Activated T-helper 9 cell treated with anti-CD3 and anti-CD28 coated beads, Interleukin-2, amount 50 U/mL, for 16 hours (primary cell): Measurements from ENCODE around the gene GAGE12C.
"Not testable (repeated sequence)": the region's sequence is repeated elsewhere in the genome, so short reads cannot be mapped to it uniquely, and the experiment has no call there.

Experiments used
- DNase-seq: peaks from one replicate; pipeline ENCODE4 v3.0.0-alpha.2; 2020; ENCODE audit warnings: low read depth

GAGE12C gene, protein sequence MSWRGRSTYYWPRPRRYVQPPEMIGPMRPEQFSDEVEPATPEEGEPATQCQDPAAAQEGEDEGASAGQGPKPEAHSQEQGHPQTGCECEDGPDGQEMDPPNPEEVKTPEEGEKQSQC

DNA sequence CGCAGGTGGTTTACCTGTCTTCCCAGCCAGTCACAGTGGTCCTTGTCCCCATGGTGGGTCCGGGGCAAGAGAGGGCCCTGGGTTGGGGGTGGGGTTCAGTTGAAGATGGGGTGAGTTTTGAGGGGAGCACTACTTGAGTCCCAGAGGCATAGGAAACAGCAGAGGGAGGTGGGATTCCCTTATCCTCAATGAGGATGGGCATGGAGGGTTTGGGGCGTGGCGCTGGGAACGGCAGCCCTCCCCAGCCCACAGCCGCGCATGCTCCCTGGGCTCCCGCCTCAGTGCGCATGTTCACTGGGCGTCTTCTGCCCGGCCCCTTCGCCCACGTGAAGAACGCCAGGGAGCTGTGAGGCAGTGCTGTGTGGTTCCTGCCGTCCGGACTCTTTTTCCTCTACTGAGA is at the start of gene GAGE12C:
Gene GAGE12C (plus strand): TSS at position 301 of the 400 bp plus-strand sequence. CDS start 1,155 bp downstream, outside the sequence.
- not testable (repeated sequence) for DNase-seq

DNA sequence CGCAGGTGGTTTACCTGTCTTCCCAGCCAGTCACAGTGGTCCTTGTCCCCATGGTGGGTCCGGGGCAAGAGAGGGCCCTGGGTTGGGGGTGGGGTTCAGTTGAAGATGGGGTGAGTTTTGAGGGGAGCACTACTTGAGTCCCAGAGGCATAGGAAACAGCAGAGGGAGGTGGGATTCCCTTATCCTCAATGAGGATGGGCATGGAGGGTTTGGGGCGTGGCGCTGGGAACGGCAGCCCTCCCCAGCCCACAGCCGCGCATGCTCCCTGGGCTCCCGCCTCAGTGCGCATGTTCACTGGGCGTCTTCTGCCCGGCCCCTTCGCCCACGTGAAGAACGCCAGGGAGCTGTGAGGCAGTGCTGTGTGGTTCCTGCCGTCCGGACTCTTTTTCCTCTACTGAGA is 9.5 kb downstream of the GAGE12C start, which contains the start of gene GAGE12D:
Gene GAGE12D (plus strand): TSS at position 301 of the 400 bp plus-strand sequence. CDS start 1,155 bp downstream, outside the sequence.
- not testable (repeated sequence) for DNase-seq

DNA sequence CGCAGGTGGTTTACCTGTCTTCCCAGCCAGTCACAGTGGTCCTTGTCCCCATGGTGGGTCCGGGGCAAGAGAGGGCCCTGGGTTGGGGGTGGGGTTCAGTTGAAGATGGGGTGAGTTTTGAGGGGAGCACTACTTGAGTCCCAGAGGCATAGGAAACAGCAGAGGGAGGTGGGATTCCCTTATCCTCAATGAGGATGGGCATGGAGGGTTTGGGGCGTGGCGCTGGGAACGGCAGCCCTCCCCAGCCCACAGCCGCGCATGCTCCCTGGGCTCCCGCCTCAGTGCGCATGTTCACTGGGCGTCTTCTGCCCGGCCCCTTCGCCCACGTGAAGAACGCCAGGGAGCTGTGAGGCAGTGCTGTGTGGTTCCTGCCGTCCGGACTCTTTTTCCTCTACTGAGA is 19.0 kb downstream of the GAGE12C start, which contains the start of gene GAGE12E:
Gene GAGE12E (plus strand): TSS at position 301 of the 400 bp plus-strand sequence. CDS start 1,155 bp downstream, outside the sequence.
- DNase-seq = not testable (repeated sequence)

- DNase-seq = not testable (repeated sequence)
Observed at GRCh38 chrX:49560542-49560941, 28.6 kb downstream of the GAGE12C start, which contains the start of gene GAGE12F. Gene GAGE12F (plus strand): TSS chrX:49560842. CDS start chrX:49561997, 1,155 bp downstream.

- not testable (repeated sequence) for DNase-seq
Observed at GRCh38 chrX:49568728-49569127, 36.8 kb downstream of the GAGE12C start.

DNA sequence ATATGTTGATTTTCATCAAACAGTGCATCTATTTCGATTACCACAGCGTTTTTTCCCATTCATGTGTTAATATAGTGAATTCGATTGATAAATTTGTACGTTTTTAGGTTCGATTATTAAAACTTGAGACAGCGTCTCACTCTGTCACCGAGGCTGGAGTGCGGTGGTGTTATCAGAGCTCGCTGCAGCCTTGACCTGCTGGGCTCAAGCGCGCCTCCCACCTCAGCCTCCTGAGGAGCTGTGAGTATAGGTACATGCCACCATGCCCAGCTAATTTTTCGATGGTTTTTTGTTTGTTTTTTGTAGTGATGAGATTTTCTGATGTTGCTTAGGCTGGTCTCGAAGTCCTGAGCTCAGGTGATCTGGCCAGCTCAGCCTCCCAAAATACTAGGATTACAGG is 37.2 kb downstream of the GAGE12C start:
- DNase-seq = not testable (repeated sequence)

DNA sequence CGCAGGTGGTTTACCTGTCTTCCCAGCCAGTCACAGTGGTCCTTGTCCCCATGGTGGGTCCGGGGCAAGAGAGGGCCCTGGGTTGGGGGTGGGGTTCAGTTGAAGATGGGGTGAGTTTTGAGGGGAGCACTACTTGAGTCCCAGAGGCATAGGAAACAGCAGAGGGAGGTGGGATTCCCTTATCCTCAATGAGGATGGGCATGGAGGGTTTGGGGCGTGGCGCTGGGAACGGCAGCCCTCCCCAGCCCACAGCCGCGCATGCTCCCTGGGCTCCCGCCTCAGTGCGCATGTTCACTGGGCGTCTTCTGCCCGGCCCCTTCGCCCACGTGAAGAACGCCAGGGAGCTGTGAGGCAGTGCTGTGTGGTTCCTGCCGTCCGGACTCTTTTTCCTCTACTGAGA is 38.1 kb downstream of the GAGE12C start, which contains the start of gene GAGE12G:
Gene GAGE12G (plus strand): TSS at position 301 of the 400 bp plus-strand sequence. CDS start 1,155 bp downstream, outside the sequence.
- DNase-seq = not testable (repeated sequence)

GRCh38 chrX:49579649-49580048 is 47.7 kb downstream of the GAGE12C start, which contains the start of gene GAGE12H:
Gene GAGE12H (plus strand): TSS chrX:49579949. CDS start chrX:49581104, 1,155 bp downstream.
- not testable (repeated sequence) for DNase-seq
